Measurements from ENCODE around the gene ELFN2. TPM values are rescaled to one million over a fixed set of nuclear protein-coding genes. Genes with fewer than 3 reads are reported as not detected.

The ELFN2 gene
- total and polyA plus RNA-seq, 2 of the 13 experiments (the other 11 are each of a cell fraction or from before 2014, with no cell fraction given), result 0.01 TPM; not detected in 1

GRCh38 chr22:37413546-37413945, 13.7 kb downstream of the ELFN2 start:
- no peaks in the 10 kb centered on the region for H3K9me3 ChIP-seq (ENCODE audit: low read length)
- H3K79me2 ChIP-seq (ENCODE audit: insufficient read depth, low read length), result no peaks in the 10 kb centered on the region
- no peak overlapping the region for H3K4me2 ChIP-seq (ENCODE audit: low read depth, low read length)
- DNase-seq (ENCODE audit: low spot score) (no peak), ATAC-seq (no peak), FAIRE-seq (no peak)
- no peaks in the 10 kb centered on the region for H3K4me1 ChIP-seq (ENCODE audit: insufficient read depth, low read length)
- POLR2A ChIA-PET, result no interaction called here
- H3K27me3 ChIP-seq (ENCODE audit: control insufficient read depth in 1 of 2, insufficient read depth in 2 of 2, low read length in 2 of 2), result peaks cover 5 to 29% of the 10 kb centered on the region in 2 experiments; a peak in 4 of 5 replicates
- intact Hi-C loops (cut with micrococcal nuclease; ENCODE audit: unreplicated experiment) (no loop called here), in situ Hi-C loops (cut with HindIII; ENCODE audit: extremely low pct_ligation_motif_present, low pct_unique_long_range_greater_than_20kb) (no loop called here)
- no peak overlapping the region for H2AFZ ChIP-seq (ENCODE audit: low read length)
- H3K36me3 ChIP-seq (replicated peaks in 1 of 2; ENCODE audit: control insufficient read depth in 1 of 2, insufficient read depth in 2 of 2, low read length in 2 of 2), result no peaks in the 10 kb centered on the region
- BruUV-seq (replicated peaks), result no TSS peak
- no peak overlapping the region for H3K9ac ChIP-seq (ENCODE audit: insufficient read depth, low read depth, low read length)
- 45% methylated on average over 4 of the region's 4 CpGs for WGBS (ENCODE audit: low lambda C conversion rate)
- H3K27ac ChIP-seq (ENCODE audit: extremely low read length, insufficient read depth, low read length), result no peak overlapping the region
- TF ChIP-seq ZNF629 (CRISPR knock-in tag; conservative IDR thresholded peaks at IDR 0.05) (peak; percentile 66), CTCF (CRISPR knock-in tag; IDR thresholded peaks at IDR 0.05) (no peak)
- no peak overlapping the region for H3K4me3 ChIP-seq (replicated peaks in 1 of 3; ENCODE audit: insufficient read depth in 1 of 3, low read depth in 2 of 3, low read length in 3 of 3)
- CTCF ChIA-PET (ENCODE audit: low intra/inter-chr PET ratio, low total read pairs), result no interaction called here
- no peaks in the 10 kb centered on the region for H4K20me1 ChIP-seq (ENCODE audit: insufficient read depth, low read length)

- H4K20me1 ChIP-seq (ENCODE audit: insufficient read depth, low read length), result no peaks in the 10 kb centered on the region
- in situ Hi-C loops (cut with HindIII; ENCODE audit: extremely low pct_ligation_motif_present, low pct_unique_long_range_greater_than_20kb), result no loop called here
- H2AFZ ChIP-seq (ENCODE audit: low read length), result no peak overlapping the region
- H3K27ac ChIP-seq (ENCODE audit: extremely low read length, insufficient read depth, low read length), result no peak overlapping the region
- H3K27me3 ChIP-seq (ENCODE audit: control insufficient read depth in 1 of 2, insufficient read depth in 2 of 2, low read length in 2 of 2), result peaks cover 5 to 28% of the 10 kb centered on the region in 2 experiments
- 32% methylated on average over 15 of the region's 16 CpGs for WGBS (ENCODE audit: low lambda C conversion rate)
- FAIRE-seq, result no peak
- intact Hi-C loops (cut with micrococcal nuclease; ENCODE audit: unreplicated experiment), result no loop called here
- H3K4me1 ChIP-seq (ENCODE audit: insufficient read depth, low read length), result no peaks in the 10 kb centered on the region
- H3K4me2 ChIP-seq (ENCODE audit: low read depth, low read length), result no peak overlapping the region
- no peaks in the 10 kb centered on the region for H3K36me3 ChIP-seq (replicated peaks in 1 of 2; ENCODE audit: control insufficient read depth in 1 of 2, insufficient read depth in 2 of 2, low read length in 2 of 2)
- H3K9ac ChIP-seq (ENCODE audit: insufficient read depth, low read depth, low read length), result no peak overlapping the region
- no peak for ATAC-seq
- DNase-seq (ENCODE audit: low spot score), result no peak
- no peaks in the 10 kb centered on the region for H3K79me2 ChIP-seq (ENCODE audit: insufficient read depth, low read length)
- POLR2A ChIA-PET, result no interaction called here
- no peak overlapping the region for H3K4me3 ChIP-seq (replicated peaks in 1 of 3; ENCODE audit: insufficient read depth in 1 of 3, low read depth in 2 of 3, low read length in 3 of 3)
- CTCF ChIA-PET (ENCODE audit: low intra/inter-chr PET ratio, low total read pairs), result no interaction called here
- BruUV-seq (replicated peaks), result no TSS peak
- no peaks in the 10 kb centered on the region for H3K9me3 ChIP-seq (ENCODE audit: low read length)
- TF ChIP-seq SP5 (CRISPR knock-in tag; IDR thresholded peaks at IDR 0.05; ENCODE audit: borderline replicate concordance, low read depth), result no peak
- no peak for TF ChIP-seq JUND (CRISPR knock-in tag; IDR thresholded peaks at IDR 0.05)
- TF ChIP-seq TIGD3 (CRISPR knock-in tag; IDR thresholded peaks at IDR 0.05; ENCODE audit: borderline replicate concordance), result no peak
- TF ChIP-seq ZNF546 (CRISPR knock-in tag; conservative IDR thresholded peaks at IDR 0.05), result no peak
- no peak for TF ChIP-seq CENPBD1 (CRISPR knock-in tag; IDR thresholded peaks at IDR 0.05; ENCODE audit: borderline replicate concordance, low read depth)
- no peak for TF ChIP-seq ZBTB37 (CRISPR knock-in tag; IDR thresholded peaks at IDR 0.05)
- no peak for TF ChIP-seq SNAI1 (CRISPR knock-in tag; IDR thresholded peaks at IDR 0.05; ENCODE audit: borderline replicate concordance)
- TF ChIP-seq ZNF20 (CRISPR knock-in tag; IDR thresholded peaks at IDR 0.05), result no peak
- no peak for TF ChIP-seq NKX3-1 (CRISPR knock-in tag; IDR thresholded peaks at IDR 0.05)
- no peak for TF ChIP-seq SP140L (CRISPR knock-in tag; IDR thresholded peaks at IDR 0.05; ENCODE audit: borderline replicate concordance)
- TF ChIP-seq SUZ12 (IDR thresholded peaks at IDR 0.05; ENCODE audit: low read depth, low read length), result no peak
Measured at GRCh38 chr22:37412495-37413250, 14.6 kb downstream of the ELFN2 start.

Measured in HepG2 (cell line).